GM12878 (cell line): ENCODE measurements around the gene SNRPA. TPM values are rescaled to one million over a fixed set of nuclear protein-coding genes. Genes with fewer than 3 reads are reported as not detected.

ENCODE experiments used
- ATAC-seq: fragments of 200-7000 bp; cut with Tn5 transposase; 3 replicates; pipeline ENCODE4 v1.9.1; 2020; ENCODE audit warnings: mild to moderate bottlenecking, moderate library complexity
- BruUV-seq: library from RNA; stranded (reverse); fragments of 400-500 nt; replicated peaks from 2 replicates; lab custom pipeline; 2021; lab: Mats Ljungman, UMichigan
- CTCF ChIA-PET: fragments of 300-600 bp; sonication (Branson Sonifier 250); formaldehyde crosslinking; extraction: SDS; loops from one replicate; lab custom pipeline; 2021; ENCODE audit warnings: inconsistent platforms; lab: Yijun Ruan, JAX
- POLR2A ChIA-PET: fragments of 350-600 bp; formaldehyde crosslinking; extraction: SDS; loops from one replicate; lab custom pipeline; 2021; ENCODE audit warnings: inconsistent platforms; lab: Charles Lee
- RAD21 ChIA-PET: fragments of 300-600 bp; sonication (Branson Sonifier 250); formaldehyde crosslinking; loops from one replicate; lab custom pipeline; 2023; ENCODE audit warnings: antibody characterized with exemption; ENCODE audit not compliant: unreplicated experiment; lab: Charles Lee
- SMC1A ChIA-PET: fragments of 300-600 bp; sonication (Branson Sonifier 250); formaldehyde crosslinking; loops from one replicate; lab custom pipeline; 2023; ENCODE audit not compliant: unreplicated experiment, uncharacterized antibody; lab: Charles Lee
- DNase-seq: peaks from one replicate; pipeline ENCODE4 v3.0.0-alpha.2; 2011; ENCODE audit warnings: low read depth, low spot score
- FAIRE-seq: peaks from 3 replicates; lab custom pipeline; 2011; peaks lifted over from hg19 to GRCh38; lab: Jason Lieb, UNC
- H2AFZ ChIP-seq: 2 replicates; pipeline ENCODE4 v1.6.0; 2011; ENCODE audit warnings: low read depth, low read length, control low read depth; ENCODE audit not compliant: control insufficient read depth
- H3K27ac ChIP-seq: 2 replicates; pipeline ENCODE4 v1.5.1; 2011; ENCODE audit warnings: control low read depth; ENCODE audit not compliant: control insufficient read depth, insufficient read depth
- H3K27me3 ChIP-seq, 2 experiments: replicated peaks in 1 of 2; 2 replicates each; pipeline versions ENCODE4 v1.6.0 to v1.6.1; 2011; ENCODE audit warnings: low read length in 1 of 2; ENCODE audit not compliant: control insufficient read depth in 2 of 2, insufficient read depth in 2 of 2
- H3K36me3 ChIP-seq, 2 experiments: 2 replicates each; pipeline ENCODE4 v1.5.1; 2011; ENCODE audit warnings: low read length in 1 of 2; ENCODE audit not compliant: control insufficient read depth in 2 of 2, insufficient read depth in 2 of 2
- H3K4me1 ChIP-seq: 2 replicates; pipeline ENCODE4 v1.6.1; 2011; ENCODE audit warnings: mild to moderate bottlenecking, low read length, moderate library complexity, mixed read lengths; ENCODE audit not compliant: control insufficient read depth, insufficient read depth
- H3K4me2 ChIP-seq: 2 replicates; pipeline ENCODE4 v1.6.0; 2011; ENCODE audit warnings: control low read depth; ENCODE audit not compliant: control insufficient read depth, insufficient read depth
- H3K4me3 ChIP-seq: fragments of 200-600 bp; sonication (generic); 2 replicates; pipeline ENCODE4 v1.5.1; 2016
- H3K79me2 ChIP-seq: 2 replicates; pipeline ENCODE4 v1.6.0; 2011; ENCODE audit warnings: low read length; ENCODE audit not compliant: control insufficient read depth, insufficient read depth
- H3K9ac ChIP-seq: 2 replicates; pipeline ENCODE4 v1.8.0; 2011; ENCODE audit warnings: low read length, control low read depth, mixed read lengths; ENCODE audit not compliant: control insufficient read depth, insufficient read depth
- H3K9me3 ChIP-seq: replicated peaks from 3 replicates; pipeline ENCODE4 v1.5.1; 2011; ENCODE audit warnings: mild to moderate bottlenecking, low read length; ENCODE audit not compliant: control insufficient read depth, insufficient read depth
- H4K20me1 ChIP-seq: 2 replicates; pipeline ENCODE4 v1.6.0; 2011; ENCODE audit not compliant: control insufficient read depth, insufficient read depth
- ATF7 ChIP-seq: fragments of 450-650 bp; IDR thresholded peaks from 2 replicates; pipeline ENCODE4 v1.6.1; 2016; ENCODE audit warnings: low read depth, mild to moderate bottlenecking
- BACH1 ChIP-seq: fragments of 450-650 bp; IDR thresholded peaks from 2 replicates; pipeline ENCODE4 v1.6.1; 2017; ENCODE audit warnings: mild to moderate bottlenecking, borderline replicate concordance
- CEBPZ ChIP-seq: fragments of 150-350 bp; IDR thresholded peaks from 2 replicates; pipeline ENCODE4 v1.6.1; 2016; ENCODE audit warnings: low read depth, low read length
- ESRRA ChIP-seq: IDR thresholded peaks from 2 replicates; pipeline ENCODE4 v1.6.1; 2012; ENCODE audit warnings: mild to moderate bottlenecking, low read length, improper control_type of control experiment
- IKZF1 ChIP-seq: fragments of 450-650 bp; conservative IDR thresholded peaks from 2 replicates; pipeline ENCODE4 v1.6.1; 2017; ENCODE audit warnings: antibody characterized with exemption, mild to moderate bottlenecking
- IKZF2 ChIP-seq, 2 experiments: fragments of 450-650 bp; IDR thresholded peaks; 2 replicates each; pipeline ENCODE4 v1.6.1; 2017; ENCODE audit warnings: mild to moderate bottlenecking in 2 of 2, moderate library complexity in 2 of 2
- MXI1 ChIP-seq: fragments of 150-350 bp; IDR thresholded peaks from 2 replicates; pipeline ENCODE4 v1.6.1; 2011; ENCODE audit warnings: low read depth, mild to moderate bottlenecking, inconsistent platforms, low read length, improper control_type of control experiment
- NRF1 ChIP-seq: conservative IDR thresholded peaks from 2 replicates; pipeline ENCODE4 v1.6.1; 2011; ENCODE audit warnings: mild to moderate bottlenecking, low read depth, low read length, improper control_type of control experiment
- RELB ChIP-seq: fragments of 450-650 bp; IDR thresholded peaks from 2 replicates; pipeline ENCODE4 v1.6.1; 2017; ENCODE audit warnings: low read depth, mild to moderate bottlenecking, moderate library complexity
- SMAD1 ChIP-seq: fragments of 450-650 bp; IDR thresholded peaks from 2 replicates; pipeline ENCODE4 v1.6.1; 2018; ENCODE audit warnings: mild to moderate bottlenecking, low read depth; ENCODE audit not compliant: partially characterized antibody
- SRF ChIP-seq, 2 experiments: IDR thresholded peaks; 2 replicates each; pipeline ENCODE4 v1.6.1; 2011; ENCODE audit warnings: low read depth in 2 of 2, low read length in 2 of 2, mild to moderate bottlenecking in 1 of 2, moderate library complexity in 1 of 2
- ZNF592 ChIP-seq: fragments of 450-650 bp; IDR thresholded peaks from 2 replicates; pipeline ENCODE4 v1.6.1; 2017; ENCODE audit warnings: mild to moderate bottlenecking, moderate library complexity
- WGBS: methylation state at CpG from one replicate; pipeline ENCODE4 v1.1.6; 2016; ENCODE audit warnings: low lambda C conversion rate; ENCODE audit not compliant: insufficient replicate concordance, insufficient coverage; ENCODE audit errors: missing lambda C conversion rate; 5-methylcytosine and 5-hydroxymethylcytosine counted together
- in situ Hi-C: fragments of 300-500 bp; cut with MboI; formaldehyde crosslinking; loops from 9 replicates; pipeline ENCODE4 v1.14.3; 2018; ENCODE audit warnings: mixed read lengths
- intact Hi-C: fragments of 100-400 bp; cut with micrococcal nuclease; formaldehyde crosslinking; loops from one replicate; pipeline ENCODE4 v1.14.2; 2022; ENCODE audit not compliant: unreplicated experiment
- polyA plus RNA-seq, 11 experiments: library from polyadenylated mRNA; depleted of rRNA in 4 of 11; unstranded in 6 of 11; stranded (reverse) in 5 of 11; fragments of >200 nt; fragmentation: Nextera tagmentation in 4 of 11; fragmentation: Illumina TruSeq in 1 of 11; extraction: Ambion mirVana in 4 of 11; extraction: Trizol in 1 of 11; gene quantifications; 1 replicate in 1 of 11; 2 replicates in 10 of 11; pipeline versions ENCODE4 v1.2.1 to v1.2.3, GENCODE V29; 2011 to 2016; ENCODE audit warnings: inconsistent platforms in 2 of 11, missing spikeins in 2 of 11, low read depth in 1 of 11
- total RNA-seq, 4 experiments: library from RNA; depleted of rRNA in 3 of 4; stranded (reverse); fragments of >200 nt in 3 of 4; fragmentation: Illumina TruSeq in 1 of 4; extraction: Trizol in 1 of 4; gene quantifications; 2 replicates each; pipeline versions ENCODE4 v1.2.1 to v1.2.3, GENCODE V29; 2013 to 2021

SNRPA gene
- total and polyA plus RNA-seq, 10 of the 15 experiments (the other 5 are each of a cell fraction or from before 2014, with no cell fraction given) = 14.8 to 299 (median 202) TPM

- DNase-seq (peak; percentile 8), ATAC-seq (peak; percentile 33), FAIRE-seq (no peak)
- Histone ChIP-seq H3K27me3 (no peaks in the 10 kb centered on the region), H2AFZ (peak overlapping the region; percentile 62), H3K4me2 (peak overlapping the region; percentile 97), H3K9ac (peak overlapping the region; percentile 91), H3K79me2 (peaks cover 43% of the 10 kb centered on the region), H3K27ac (peak overlapping the region; percentile 70), H3K9me3 (no peaks in the 10 kb centered on the region), H3K4me3 (peak overlapping the region; percentile 79), H4K20me1 (no peaks in the 10 kb centered on the region), H3K36me3 (no peaks in the 10 kb centered on the region; a peak in 1 of 4 replicates), H3K4me1 (peaks cover 18% of the 10 kb centered on the region)
- no TSS peak for BruUV-seq
- ChIA-PET CTCF (interaction anchor here (1.0 to 1.3 kb wide), 6 partner anchors 8 to 88 kb away, joined by 3 to 8 read pairs (median 4); no protein-coding TSS in a partner anchor), SMC1A (interaction anchor here (1.2 to 1.5 kb wide), 3 partner anchors 34 to 79 kb away, joined by 4 to 12 read pairs (median 5); partner anchors contain the start of genes EGLN2 and RAB4B), POLR2A (interaction anchor here (0.6 to 5.1 kb wide), 7 partner anchors 28 to 568 kb away, joined by 3 to 37 read pairs (median 7); partner anchors contain the start of genes ACTMAP, NUMBL, RAB4B and SNRPA), RAD21 (interaction anchor here (0.7 to 1.4 kb wide), 6 partner anchors 30 to 60 kb away, joined by 3 to 6 read pairs (median 4); partner anchors contain the start of genes ACTMAP, RAB4B and SNRPA)
- intact Hi-C loops (no loop called here), in situ Hi-C loops (no loop called here)
- 3% methylated on average over 16 of the region's 16 CpGs for WGBS
- no peak for TF ChIP-seq CEBPZ
- TF ChIP-seq MXI1 = peak; percentile 51; the same call in 1 of the 2 replicates
- no peak for TF ChIP-seq ESRRA
- peak; percentile 22 for TF ChIP-seq SMAD1
- no peak for TF ChIP-seq NRF1
- peak; percentile 57 for TF ChIP-seq IKZF1
- no peak for TF ChIP-seq SRF (IDR thresholded peaks at IDR 0.05; ENCODE audit: low read depth in 2 of 2, low read length in 2 of 2)
- 0 out of 2 replicates have a peak, but pooled peaks have one; percentile 29 for TF ChIP-seq RELB
- TF ChIP-seq ZNF592 = no peak
- TF ChIP-seq BACH1 = no peak
- TF ChIP-seq ATF7 = no peak
- TF ChIP-seq IKZF2 (IDR thresholded peaks at IDR 0.05) = peak; percentile 6 to 28; a peak in 1 of 4 replicates
These were observed 32.1 kb upstream of the SNRPA start for GRCh38 chr19:40718774-40719391.
